ENCODE results near the gene MCFD2.

Gene MCFD2

GRCh38 chr2:46872902-46873603 is 42.6 kb downstream of the MCFD2 start:
- H3K36me3 ChIP-seq (ENCODE audit: control insufficient read depth, insufficient read depth, low read length) = no peaks in the 10 kb centered on the region
- no peaks in the 10 kb centered on the region for H3K9me3 ChIP-seq (ENCODE audit: control insufficient read depth, low read length)
- H3K27ac ChIP-seq = no peak overlapping the region
- H3K4me3 ChIP-seq (ENCODE audit: low read depth, low read length) = no peak overlapping the region
- no peak for TF ChIP-seq CTCF (IDR thresholded peaks at IDR 0.05)
- peaks cover 13% of the 10 kb centered on the region for H3K4me1 ChIP-seq
- no peaks in the 10 kb centered on the region for H3K27me3 ChIP-seq (ENCODE audit: control insufficient read depth, insufficient read depth, low read length)
- no peaks in the 10 kb centered on the region for H3K79me2 ChIP-seq
- H2AFZ ChIP-seq = peak overlapping the region; percentile 51
- H3K9ac ChIP-seq = no peak overlapping the region
- H3K4me2 ChIP-seq (ENCODE audit: low read length) = no peak overlapping the region

- TF ChIP-seq CTCF (IDR thresholded peaks at IDR 0.05) = no peak
- H2AFZ ChIP-seq = no peak overlapping the region
- no peaks in the 10 kb centered on the region for H3K27me3 ChIP-seq (ENCODE audit: control insufficient read depth, insufficient read depth, low read length)
- no peaks in the 10 kb centered on the region for H3K79me2 ChIP-seq
- H3K4me3 ChIP-seq (ENCODE audit: low read depth, low read length) = no peak overlapping the region
- H3K9ac ChIP-seq = no peak overlapping the region
- H3K9me3 ChIP-seq (ENCODE audit: control insufficient read depth, low read length) = no peaks in the 10 kb centered on the region
- H3K27ac ChIP-seq = no peak overlapping the region
- no peak overlapping the region for H3K4me2 ChIP-seq (ENCODE audit: low read length)
- no peaks in the 10 kb centered on the region for H3K36me3 ChIP-seq (ENCODE audit: control insufficient read depth, insufficient read depth, low read length)
- peaks cover 12% of the 10 kb centered on the region for H3K4me1 ChIP-seq
Observed at GRCh38 chr2:46871976-46872381, 43.6 kb downstream of the MCFD2 start.

- Histone ChIP-seq H3K4me1 (peaks cover 7% of the 10 kb centered on the region), H3K9ac (no peak overlapping the region), H3K36me3 (ENCODE audit: control insufficient read depth, insufficient read depth, low read length) (no peaks in the 10 kb centered on the region), H3K27ac (no peak overlapping the region), H3K27me3 (ENCODE audit: control insufficient read depth, insufficient read depth, low read length) (no peaks in the 10 kb centered on the region), H3K4me3 (ENCODE audit: low read depth, low read length) (no peak overlapping the region), H3K79me2 (no peaks in the 10 kb centered on the region), H3K9me3 (ENCODE audit: control insufficient read depth, low read length) (no peaks in the 10 kb centered on the region), H2AFZ (no peak overlapping the region), H3K4me2 (ENCODE audit: low read length) (no peak overlapping the region)
- no peak for TF ChIP-seq CTCF (IDR thresholded peaks at IDR 0.05)
Observed at GRCh38 chr2:46870051-46870839, 45.4 kb downstream of the MCFD2 start.

GRCh38 chr2:46869621-46870020 is 46.0 kb downstream of the MCFD2 start:
- no peak overlapping the region for H3K4me2 ChIP-seq (ENCODE audit: low read length)
- no peaks in the 10 kb centered on the region for H3K27me3 ChIP-seq (ENCODE audit: control insufficient read depth, insufficient read depth, low read length)
- H3K27ac ChIP-seq = no peak overlapping the region
- no peak overlapping the region for H3K4me3 ChIP-seq (ENCODE audit: low read depth, low read length)
- peaks cover 7% of the 10 kb centered on the region for H3K4me1 ChIP-seq
- H3K9me3 ChIP-seq (ENCODE audit: control insufficient read depth, low read length) = no peaks in the 10 kb centered on the region
- H3K36me3 ChIP-seq (ENCODE audit: control insufficient read depth, insufficient read depth, low read length) = no peaks in the 10 kb centered on the region
- no peak overlapping the region for H3K9ac ChIP-seq
- no peaks in the 10 kb centered on the region for H3K79me2 ChIP-seq
- no peak for TF ChIP-seq CTCF (IDR thresholded peaks at IDR 0.05)
- no peak overlapping the region for H2AFZ ChIP-seq

All from parathyroid adenoma (tissue), 2 donors.